Ovary (tissue), 9 donors: ENCODE results near the gene WFIKKN2. TPM values are rescaled to one million over a fixed set of nuclear protein-coding genes. Genes with fewer than 3 reads are reported as not detected.
A peak's percentile ranks its signal among the peaks of the same experiment; 100 is the strongest.

Experiments
- DNase-seq, 5 donors: peaks; one replicate each; pipeline ENCODE4 v3.0.0-alpha.2; 2019 to 2020
- H3K27ac ChIP-seq, 2 donors: fragments of 200-600 bp; one replicate each; pipeline versions ENCODE4 v1.5.1 to v1.8.0; 2019 to 2022
- H3K27me3 ChIP-seq: fragments of 200-600 bp; one replicate; pipeline ENCODE4 v1.8.0; 2022
- H3K36me3 ChIP-seq: fragments of 200-600 bp; sonication (generic); one replicate; pipeline ENCODE4 v1.5.1; 2019
- H3K4me1 ChIP-seq: one replicate; pipeline ENCODE4 v1.8.1; 2013; ENCODE audit warnings: mild to moderate bottlenecking, moderate library complexity; ENCODE audit not compliant: insufficient read depth
- H3K4me3 ChIP-seq: fragments of 200-600 bp; sonication (generic); one replicate; pipeline ENCODE4 v1.5.1; 2017
- H3K9me3 ChIP-seq, 2 donors: fragments of 200-600 bp in 1 of 2; sonication (generic) in 1 of 2; one replicate each; pipeline versions ENCODE4 v1.5.1 to v1.8.1; 2013 to 2019; ENCODE audit warnings: mild to moderate bottlenecking in 1 of 2, moderate library complexity in 1 of 2
- EP300 ChIP-seq: sonication (generic); formaldehyde crosslinking; IDR thresholded peaks from one replicate; pipeline ENCODE4 v1.6.1; 2017; ENCODE audit warnings: antibody characterized with exemption
- POLR2A ChIP-seq: fragments of 450-650 bp; IDR thresholded peaks from one replicate; pipeline ENCODE4 v1.6.1; 2017; ENCODE audit warnings: antibody characterized with exemption, mild to moderate bottlenecking, moderate library complexity
- WGBS, 3 donors: extraction: QIAGEN DNeasy Blood & Tissue Kit in 1 of 3; methylation state at CpG; one replicate each; pipeline versions ENCODE4 v1.1.5 to v1.1.7; 2013 to 2017; 5-methylcytosine and 5-hydroxymethylcytosine counted together
- intact Hi-C, 4 donors: fragments of 100-400 bp; cut with DNase I; formaldehyde crosslinking; loops; one replicate each; pipeline versions ENCODE4 v1.11.0 to v1.15.1; 2022 to 2023
- polyA plus RNA-seq, 2 donors: library from polyadenylated mRNA; stranded (reverse); fragments of 200-250 nt in 1 of 2; fragments of 350-450 nt in 1 of 2; fragmentation: Illumina TruSeq in 1 of 2; extraction: RNeasy Lipid Tissue Mini Kit (QIAGEN cat#74804) in 1 of 2; gene quantifications; one replicate each; pipeline ENCODE4 v1.2.3, GENCODE V29; 2013 to 2014
- total RNA-seq, 7 donors: library from RNA; depleted of rRNA in 2 of 7; stranded (reverse); fragments of >200 nt in 2 of 7; fragmentation: NEBNext Ultra II Directional in 3 of 7; extraction: Animal tissue kit (Norgen Biotek cat#: 25700) in 3 of 7; gene quantifications; one replicate each; pipeline versions ENCODE4 v1.1.0 to v1.2.4, GENCODE V29; 2016 to 2023
- TF ChIP-seq, protein P1 (sequence below), 3 donors: fragments of 450-650 bp in 2 of 3; fragments of 200-600 bp in 1 of 3; IDR thresholded peaks; one replicate each; pipeline versions ENCODE4 v1.5.1 to v1.8.0; 2016 to 2022; ENCODE audit warnings: antibody characterized with exemption in 3 of 3, mild to moderate bottlenecking in 1 of 3
- donor health status: DM: no; HTN: no; CAD: no; lungs with moderate emphysema.
- donor health status: DM: no; HTN: no; CAD: no.
- donor health status: Bipolar disorder and iron deficiency.
- donor health status: DM: yes; HTN: yes; CAD: no.
- donor health status: DM: no; HTN: no; CAD: no.
- donor health status: DM: yes; HTN: yes; CAD: no.

The WFIKKN2 gene
- total and polyA plus RNA-seq, 9 donors, result 20.9 to 178 (median 91.3) TPM

- H3K27me3 ChIP-seq, result no peaks in the 10 kb centered on the region
- TF ChIP-seq EP300, result no peak
- no peak for TF ChIP-seq POLR2A
- TF ChIP-seq, protein P1, sequence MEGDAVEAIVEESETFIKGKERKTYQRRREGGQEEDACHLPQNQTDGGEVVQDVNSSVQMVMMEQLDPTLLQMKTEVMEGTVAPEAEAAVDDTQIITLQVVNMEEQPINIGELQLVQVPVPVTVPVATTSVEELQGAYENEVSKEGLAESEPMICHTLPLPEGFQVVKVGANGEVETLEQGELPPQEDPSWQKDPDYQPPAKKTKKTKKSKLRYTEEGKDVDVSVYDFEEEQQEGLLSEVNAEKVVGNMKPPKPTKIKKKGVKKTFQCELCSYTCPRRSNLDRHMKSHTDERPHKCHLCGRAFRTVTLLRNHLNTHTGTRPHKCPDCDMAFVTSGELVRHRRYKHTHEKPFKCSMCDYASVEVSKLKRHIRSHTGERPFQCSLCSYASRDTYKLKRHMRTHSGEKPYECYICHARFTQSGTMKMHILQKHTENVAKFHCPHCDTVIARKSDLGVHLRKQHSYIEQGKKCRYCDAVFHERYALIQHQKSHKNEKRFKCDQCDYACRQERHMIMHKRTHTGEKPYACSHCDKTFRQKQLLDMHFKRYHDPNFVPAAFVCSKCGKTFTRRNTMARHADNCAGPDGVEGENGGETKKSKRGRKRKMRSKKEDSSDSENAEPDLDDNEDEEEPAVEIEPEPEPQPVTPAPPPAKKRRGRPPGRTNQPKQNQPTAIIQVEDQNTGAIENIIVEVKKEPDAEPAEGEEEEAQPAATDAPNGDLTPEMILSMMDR (IDR thresholded peaks at IDR 0.05), result no peak
- 79 to 87% (median 86%) methylated on average over 11 of the region's 11 CpGs for WGBS, 3 donors
Observed at GRCh38 chr17:50863221-50863843, 27.9 kb downstream of the WFIKKN2 start.

GRCh38 chr17:50863931-50864330, 28.5 kb downstream of the WFIKKN2 start:
- H3K4me1 ChIP-seq, result peaks cover 2% of the 10 kb centered on the region
- intact Hi-C loops, result no loop called here
- no peaks in the 10 kb centered on the region for H3K36me3 ChIP-seq
- TF ChIP-seq POLR2A (no peak), EP300 (no peak)
- TF ChIP-seq, protein P1 (IDR thresholded peaks at IDR 0.05), result no peak
- peak overlapping the region in 1 of 2 donors; percentile 98 for H3K27ac ChIP-seq
- H3K27me3 ChIP-seq, result no peaks in the 10 kb centered on the region
- WGBS, 3 donors, result 47 to 62% (median 60%) methylated on average over 3 of the region's 3 CpGs
- no peaks in the 10 kb centered on the region for H3K9me3 ChIP-seq
- no peak for DNase-seq
- peak overlapping the region; percentile 99 for H3K4me3 ChIP-seq

More at GRCh38 chr17:50863221-50863843, 27.9 kb downstream of the WFIKKN2 start:
- Histone ChIP-seq H3K27ac (no peak overlapping the region), H3K36me3 (no peaks in the 10 kb centered on the region), H3K4me1 (peaks cover 2% of the 10 kb centered on the region), H3K4me3 (no peak overlapping the region), H3K9me3 (no peaks in the 10 kb centered on the region)
- intact Hi-C loops, result no loop called here
- no peak for DNase-seq

- peaks cover 2% of the 10 kb centered on the region for H3K4me1 ChIP-seq
- intact Hi-C loops, result loop anchor here in 2 of 4 donors (5.0 kb wide), 4 partner anchors 38 to 88 kb away; no protein-coding TSS in a partner anchor
- peak overlapping the region; percentile 99 for H3K4me3 ChIP-seq
- 3 to 6% (median 6%) methylated on average over 6 of the region's 6 CpGs for WGBS, 3 donors
- no peak for DNase-seq
- H3K9me3 ChIP-seq, result no peaks in the 10 kb centered on the region
- TF ChIP-seq POLR2A (no peak), EP300 (no peak)
- TF ChIP-seq, protein P1 (IDR thresholded peaks at IDR 0.05), result no peak
- H3K36me3 ChIP-seq, result no peaks in the 10 kb centered on the region
- peak overlapping the region; percentile 71 to 98 for H3K27ac ChIP-seq
- H3K27me3 ChIP-seq, result no peaks in the 10 kb centered on the region
Observed at GRCh38 chr17:50864747-50865059, 29.3 kb downstream of the WFIKKN2 start.

GRCh38 chr17:50865060-50865867, 29.9 kb downstream of the WFIKKN2 start:
- H3K27ac ChIP-seq, result peak overlapping the region; percentile 71 to 98
- peak overlapping the region; percentile 99 for H3K4me3 ChIP-seq
- TF ChIP-seq, protein P1 (IDR thresholded peaks at IDR 0.05), result no peak
- TF ChIP-seq POLR2A, result peak; percentile 16
- no peak for TF ChIP-seq EP300
- no peaks in the 10 kb centered on the region for H3K36me3 ChIP-seq
- intact Hi-C loops, result loop anchor here in 2 of 4 donors (5.0 kb wide), 4 partner anchors 37 to 87 kb away; no protein-coding TSS in a partner anchor
- DNase-seq, result peak; percentile 62 to 82 (median 72)
- no peaks in the 10 kb centered on the region for H3K27me3 ChIP-seq
- peaks cover 2% of the 10 kb centered on the region for H3K4me1 ChIP-seq
- H3K9me3 ChIP-seq, result no peaks in the 10 kb centered on the region
- WGBS, 3 donors, result 0 to 1% (median 1%) methylated on average over 29 to 50 of the region's 50 CpGs
